HUES6 (cell line): ENCODE data around the gene TBX4.

ENCODE experiments used
- H3K27ac ChIP-seq: 2 replicates; pipeline ENCODE4 v1.7.0; 2013; ENCODE audit warnings: low read depth, mild to moderate bottlenecking, low read length, inconsistent platforms
- H3K27me3 ChIP-seq: 2 replicates; pipeline ENCODE4 v1.6.1; 2013; ENCODE audit warnings: low read length; ENCODE audit not compliant: control insufficient read depth, insufficient read depth
- H3K36me3 ChIP-seq: 2 replicates; pipeline ENCODE4 v1.6.1; 2013; ENCODE audit warnings: low read length; ENCODE audit not compliant: control insufficient read depth, insufficient read depth
- H3K4me1 ChIP-seq: 2 replicates; pipeline ENCODE4 v1.6.1; 2013; ENCODE audit warnings: low read length; ENCODE audit not compliant: control insufficient read depth, insufficient read depth
- H3K4me3 ChIP-seq: 2 replicates; pipeline ENCODE4 v1.5.1; 2013; ENCODE audit warnings: low read depth, low read length
- H3K9ac ChIP-seq: one replicate; pipeline ENCODE4 v1.6.1; 2013; ENCODE audit warnings: mild to moderate bottlenecking, low read length
- H3K9me3 ChIP-seq: 2 replicates; pipeline ENCODE4 v1.6.1; 2013; ENCODE audit warnings: low read depth, low read length; ENCODE audit not compliant: control insufficient read depth, insufficient read depth

The TBX4 gene

GRCh38 chr17:61474235-61474927, 22.2 kb downstream of the TBX4 start:
- Histone ChIP-seq H3K4me3 (no peak overlapping the region), H3K4me1 (no peaks in the 10 kb centered on the region), H3K36me3 (no peaks in the 10 kb centered on the region), H3K9me3 (no peaks in the 10 kb centered on the region), H3K27me3 (peaks cover 11% of the 10 kb centered on the region), H3K27ac (no peak overlapping the region), H3K9ac (no peak overlapping the region)

- Histone ChIP-seq H3K36me3 (no peaks in the 10 kb centered on the region), H3K27ac (no peak overlapping the region), H3K9me3 (no peaks in the 10 kb centered on the region), H3K27me3 (peaks cover 5% of the 10 kb centered on the region; the same call in 1 of the 2 replicates), H3K4me3 (no peak overlapping the region), H3K4me1 (no peaks in the 10 kb centered on the region), H3K9ac (no peak overlapping the region)
These were observed 22.7 kb downstream of the TBX4 start for GRCh38 chr17:61474934-61475333.

- no peak overlapping the region for H3K9ac ChIP-seq
These were observed 23.5 kb downstream of the TBX4 start for GRCh38 chr17:61475726-61476125.

GRCh38 chr17:61476476-61477203, 24.4 kb downstream of the TBX4 start:
- no peaks in the 10 kb centered on the region; the same call in 1 of the 2 replicates for H3K27me3 ChIP-seq
- no peaks in the 10 kb centered on the region for H3K36me3 ChIP-seq
- no peaks in the 10 kb centered on the region for H3K9me3 ChIP-seq
- no peak overlapping the region for H3K9ac ChIP-seq
- no peak overlapping the region for H3K4me3 ChIP-seq
- H3K4me1 ChIP-seq: no peaks in the 10 kb centered on the region
- no peak overlapping the region for H3K27ac ChIP-seq

More at GRCh38 chr17:61475726-61476125, 23.5 kb downstream of the TBX4 start:
- no peaks in the 10 kb centered on the region for H3K9me3 ChIP-seq
- no peak overlapping the region for H3K27ac ChIP-seq
- H3K36me3 ChIP-seq: no peaks in the 10 kb centered on the region
- H3K4me1 ChIP-seq: no peaks in the 10 kb centered on the region
- H3K4me3 ChIP-seq: no peak overlapping the region
- H3K27me3 ChIP-seq: no peaks in the 10 kb centered on the region; the same call in 1 of the 2 replicates

GRCh38 chr17:61477204-61477834, 25.1 kb downstream of the TBX4 start:
- no peak overlapping the region for H3K4me3 ChIP-seq
- H3K36me3 ChIP-seq: no peaks in the 10 kb centered on the region

GRCh38 chr17:61478026-61478789, 26.0 kb downstream of the TBX4 start:
- no peaks in the 10 kb centered on the region for H3K9me3 ChIP-seq
- H3K27ac ChIP-seq: no peak overlapping the region
- no peaks in the 10 kb centered on the region for H3K36me3 ChIP-seq
- no peak overlapping the region for H3K9ac ChIP-seq
- H3K4me3 ChIP-seq: no peak overlapping the region
- no peaks in the 10 kb centered on the region; the same call in 1 of the 2 replicates for H3K27me3 ChIP-seq
- no peaks in the 10 kb centered on the region for H3K4me1 ChIP-seq

More at GRCh38 chr17:61477204-61477834, 25.1 kb downstream of the TBX4 start:
- H3K27me3 ChIP-seq: no peaks in the 10 kb centered on the region; the same call in 1 of the 2 replicates
- no peak overlapping the region for H3K9ac ChIP-seq
- no peaks in the 10 kb centered on the region for H3K4me1 ChIP-seq
- H3K27ac ChIP-seq: no peak overlapping the region
- H3K9me3 ChIP-seq: no peaks in the 10 kb centered on the region

GRCh38 chr17:61478790-61479492, 26.7 kb downstream of the TBX4 start:
- no peak overlapping the region for H3K9ac ChIP-seq
- no peaks in the 10 kb centered on the region for H3K36me3 ChIP-seq
- H3K27ac ChIP-seq: no peak overlapping the region
- H3K9me3 ChIP-seq: no peaks in the 10 kb centered on the region
- no peaks in the 10 kb centered on the region for H3K4me1 ChIP-seq
- no peak overlapping the region for H3K4me3 ChIP-seq
- no peaks in the 10 kb centered on the region; the same call in 1 of the 2 replicates for H3K27me3 ChIP-seq

- Histone ChIP-seq H3K9ac (no peak overlapping the region), H3K27ac (no peak overlapping the region), H3K36me3 (no peaks in the 10 kb centered on the region), H3K4me3 (no peak overlapping the region), H3K4me1 (no peaks in the 10 kb centered on the region), H3K9me3 (no peaks in the 10 kb centered on the region), H3K27me3 (no peaks in the 10 kb centered on the region; the same call in 1 of the 2 replicates)
These were observed 27.5 kb downstream of the TBX4 start for GRCh38 chr17:61479493-61480413.

GRCh38 chr17:61480414-61480807, 28.2 kb downstream of the TBX4 start:
- H3K27ac ChIP-seq: no peak overlapping the region
- no peaks in the 10 kb centered on the region for H3K9me3 ChIP-seq
- H3K36me3 ChIP-seq: no peaks in the 10 kb centered on the region
- H3K27me3 ChIP-seq: no peaks in the 10 kb centered on the region
- no peaks in the 10 kb centered on the region for H3K4me1 ChIP-seq
- H3K4me3 ChIP-seq: no peak overlapping the region
- no peak overlapping the region for H3K9ac ChIP-seq
